GM19023 (cell line): ENCODE results near the gene SPINK13.
"Not testable (repeated sequence)": the region's sequence is repeated elsewhere in the genome, so short reads cannot be mapped to it uniquely, and the experiment has no call there.

ENCODE experiments used
- ATAC-seq: cut with Tn5 transposase; IDR thresholded peaks from one replicate; pipeline ENCODE4 v1.9.1; 2021; ENCODE audit warnings: mild to moderate bottlenecking, moderate library complexity; ENCODE audit not compliant: unreplicated experiment

Gene SPINK13

DNA sequence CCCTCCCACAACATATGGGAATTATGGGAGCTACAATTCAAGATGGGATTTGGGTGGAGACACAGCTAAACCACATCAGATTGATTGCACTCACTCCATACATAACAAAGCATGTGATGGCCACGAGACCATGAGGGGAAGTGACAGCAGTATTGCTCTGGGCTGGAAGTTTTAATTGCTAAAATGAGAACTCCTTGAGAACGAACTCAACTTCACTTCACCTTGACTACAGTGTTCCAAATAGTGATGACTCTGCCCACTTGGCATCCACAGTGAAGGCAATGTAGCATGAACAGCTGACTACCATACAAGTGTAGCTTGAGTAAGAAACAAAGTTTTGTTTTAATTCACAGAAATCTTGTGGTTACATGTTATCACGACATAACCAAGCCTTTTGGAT is 42.9 kb downstream of the SPINK13 start:
- ATAC-seq, result no peak

GRCh38 chr5:148312153-148312552 is 43.6 kb downstream of the SPINK13 start, which contains the start of gene SPINK7:
Gene SPINK7, plus strand, starts transcription at chr5:148312423. Its CDS starts 61 bp downstream, at chr5:148312484.
- no peak for ATAC-seq

DNA sequence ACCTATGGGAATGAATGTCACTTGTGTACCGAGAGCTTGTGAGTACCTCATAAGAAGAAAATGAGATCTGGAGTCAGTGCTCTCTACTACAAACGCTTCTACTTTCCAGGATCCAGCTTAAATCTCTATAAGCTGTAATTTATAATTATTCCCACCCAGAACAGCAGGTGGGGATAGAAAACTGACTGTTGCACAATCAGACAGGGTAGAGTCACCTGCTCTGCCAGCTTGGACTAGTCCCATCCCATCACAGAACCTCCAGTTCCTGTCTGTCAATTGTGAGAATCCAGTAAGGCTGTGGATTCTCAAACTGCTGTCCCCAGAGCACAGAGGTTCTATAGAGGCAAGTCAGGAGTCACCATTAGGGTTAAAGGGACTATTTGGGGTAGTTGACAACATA is 45.6 kb downstream of the SPINK13 start:
- no peak for ATAC-seq

GRCh38 chr5:148314731-148315130 is 46.1 kb downstream of the SPINK13 start:
- ATAC-seq, result no peak

DNA sequence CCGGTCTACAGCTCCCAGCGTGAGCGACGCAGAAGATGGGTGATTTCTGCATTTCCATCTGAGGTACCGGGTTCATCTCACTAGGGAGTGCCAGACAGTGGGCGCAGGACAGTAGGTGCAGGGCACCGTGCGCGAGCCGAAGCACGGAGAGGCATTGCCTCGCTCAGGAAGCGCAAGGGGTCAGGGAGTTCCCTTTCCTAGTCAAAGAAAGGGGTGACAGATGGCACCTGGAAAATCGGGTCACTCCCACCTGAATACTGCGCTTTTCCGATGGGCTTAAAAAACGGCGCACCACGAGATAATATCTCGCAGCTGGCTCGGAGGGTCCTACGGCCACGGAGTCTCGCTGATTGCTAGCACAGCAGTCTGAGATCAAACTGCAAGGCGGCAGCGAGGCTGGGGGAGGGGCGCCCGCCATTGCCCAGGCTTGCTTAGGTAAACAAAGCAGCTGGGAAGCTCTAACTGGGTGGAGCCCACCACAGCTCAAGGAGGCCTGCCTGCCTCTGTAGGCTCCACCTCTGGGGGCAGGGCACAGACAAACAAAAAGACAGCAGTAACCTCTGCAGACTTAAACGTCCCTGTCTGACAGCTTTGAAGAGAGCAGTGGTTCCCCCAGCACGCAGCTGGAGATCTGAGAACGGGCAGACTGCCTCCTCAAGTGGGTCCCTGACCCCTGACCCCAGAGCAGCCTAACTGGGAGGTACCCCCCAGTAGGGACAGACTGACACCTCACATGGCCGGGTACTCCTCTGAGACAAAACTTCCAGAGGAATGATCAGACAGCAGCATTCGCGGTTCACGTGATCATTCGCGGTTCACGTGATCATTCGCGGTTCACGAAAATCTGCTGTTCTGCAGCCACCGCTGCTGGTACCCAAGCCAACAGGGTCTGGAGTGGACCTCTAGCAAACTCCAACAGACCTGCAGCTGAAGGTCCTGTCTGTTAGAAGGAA is 51.7 kb downstream of the SPINK13 start:
- ATAC-seq, result not testable (repeated sequence)

- no peak for ATAC-seq
Measured at GRCh38 chr5:148333262-148333849, 64.8 kb downstream of the SPINK13 start.

- no peak for ATAC-seq
Measured at GRCh38 chr5:148335259-148335658, 66.7 kb downstream of the SPINK13 start, which contains the start of gene SPINK9. Gene SPINK9, plus strand, starts transcription at chr5:148335559. Its CDS starts 55 bp downstream, at chr5:148335614.
